ENCODE data around the gene HSPA13. TPM values are rescaled to one million over a fixed set of nuclear protein-coding genes. Genes with fewer than 3 reads are reported as not detected.
"Not testable (repeated sequence)": the region's sequence is repeated elsewhere in the genome, so short reads cannot be mapped to it uniquely, and the experiment has no call there.

HSPA13 gene
- total RNA-seq, 2 donors from 2014 or later: 18.4 TPM

DNA sequence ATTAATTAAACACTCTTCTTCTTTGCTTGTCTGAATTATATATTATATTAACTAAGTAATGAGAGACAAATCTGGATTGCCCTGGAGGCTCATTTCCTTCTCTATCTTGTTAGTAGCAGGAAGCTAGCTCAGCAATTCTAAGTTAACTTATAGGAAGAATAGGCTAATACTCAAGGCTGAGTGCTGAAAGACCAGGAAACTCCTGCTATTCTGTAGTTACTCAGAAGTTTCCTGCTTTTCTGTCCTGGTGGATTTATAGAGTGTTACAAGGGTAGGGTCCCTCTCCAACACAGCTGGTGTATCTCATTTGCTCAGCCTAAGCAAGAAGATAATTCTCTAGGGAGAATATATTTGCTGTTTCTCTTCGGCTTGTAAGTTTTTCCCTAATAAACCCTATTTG is 29.2 kb downstream of the HSPA13 start:
- H3K9me3 ChIP-seq: no peaks in the 10 kb centered on the region
- H3K27me3 ChIP-seq: no peaks in the 10 kb centered on the region
- DNase-seq (ENCODE audit: low spot score): no peak
- no peak overlapping the region for H3K27ac ChIP-seq
- no peak overlapping the region for H3K4me3 ChIP-seq
- no peaks in the 10 kb centered on the region for H3K36me3 ChIP-seq
- TF ChIP-seq CTCF (IDR thresholded peaks at IDR 0.05): no peak
- H3K4me1 ChIP-seq: no peaks in the 10 kb centered on the region

GRCh38 chr21:14353231-14353630 is 29.7 kb downstream of the HSPA13 start:
- no peaks in the 10 kb centered on the region for H3K27me3 ChIP-seq
- H3K36me3 ChIP-seq: no peaks in the 10 kb centered on the region
- no peaks in the 10 kb centered on the region for H3K4me1 ChIP-seq
- no peak for DNase-seq (ENCODE audit: low spot score)
- no peaks in the 10 kb centered on the region for H3K9me3 ChIP-seq
- no peak overlapping the region for H3K27ac ChIP-seq
- no peak overlapping the region for H3K4me3 ChIP-seq
- no peak for TF ChIP-seq CTCF (IDR thresholded peaks at IDR 0.05)

GRCh38 chr21:14327346-14327745 is 55.6 kb downstream of the HSPA13 start:
- not testable (repeated sequence) for H3K4me3 ChIP-seq; DNase-seq (ENCODE audit: low spot score); H3K4me1 ChIP-seq; H3K9me3 ChIP-seq; H3K27me3 ChIP-seq; H3K36me3 ChIP-seq; H3K27ac ChIP-seq

GRCh38 chr21:14325595-14325994 is 57.4 kb downstream of the HSPA13 start:
- H3K27ac ChIP-seq: no peak overlapping the region
- H3K4me1 ChIP-seq: no peaks in the 10 kb centered on the region
- no peak for DNase-seq (ENCODE audit: low spot score)
- TF ChIP-seq CTCF (IDR thresholded peaks at IDR 0.05): no peak
- H3K27me3 ChIP-seq: no peaks in the 10 kb centered on the region
- no peaks in the 10 kb centered on the region for H3K36me3 ChIP-seq
- H3K9me3 ChIP-seq: no peaks in the 10 kb centered on the region
- H3K4me3 ChIP-seq: no peak overlapping the region

Other genes starting within 250 kb of the HSPA13 start
- not detected for gene LIPI, start 172.2 kb downstream of the HSPA13 start, total RNA-seq
- 1 to 10 TPM in 1 of 2 donors, under 1 TPM in 1; 0.22 to 1.7 TPM for gene RBM11, start 167.0 kb downstream of the HSPA13 start, total RNA-seq
- gene SAMSN1, start 163.2 kb upstream of the HSPA13 start, total RNA-seq: 1 to 10 TPM; 3.2 to 3.7 TPM